Activated T-cell treated with anti-CD3 and anti-CD28 coated beads, Interleukin-2, amount 50 U/mL, for 24 hours (primary cell): Measurements from ENCODE around the gene KANSL1.
"Not testable (repeated sequence)": the region's sequence is repeated elsewhere in the genome, so short reads cannot be mapped to it uniquely, and the experiment has no call there.

ENCODE experiments used
- DNase-seq: peaks from one replicate; pipeline ENCODE4 v3.0.0-alpha.2; 2020
- H3K27ac Mint-ChIP-seq: 2 replicates; pipeline ENCODE4 v1.8.0; 2020; ENCODE audit warnings: mild to moderate bottlenecking, mixed read lengths
- H3K27me3 Mint-ChIP-seq: 2 replicates; pipeline ENCODE4 v1.8.0; 2020; ENCODE audit warnings: mixed read lengths
- H3K36me3 Mint-ChIP-seq: 2 replicates; pipeline ENCODE4 v1.8.0; 2020; ENCODE audit warnings: low read depth, mixed read lengths
- H3K4me1 Mint-ChIP-seq: 2 replicates; pipeline ENCODE4 v1.8.0; 2020; ENCODE audit warnings: low read depth, mixed read lengths
- H3K4me3 Mint-ChIP-seq: 2 replicates; pipeline ENCODE4 v1.8.0; 2020; ENCODE audit warnings: mild to moderate bottlenecking, moderate library complexity, mixed read lengths
- H3K9me3 Mint-ChIP-seq: 2 replicates; pipeline ENCODE4 v1.8.0; 2020; ENCODE audit warnings: mixed read lengths

KANSL1 gene

GRCh38 chr17:46110219-46110618 is 83.0 kb downstream of the KANSL1 start:
- H3K4me1 Mint-ChIP-seq, result peaks cover 85% of the 10 kb centered on the region
- peak overlapping the region; percentile 42 for H3K27ac Mint-ChIP-seq
- H3K4me3 Mint-ChIP-seq, result no peak overlapping the region
- H3K36me3 Mint-ChIP-seq, result peaks cover 24% of the 10 kb centered on the region
- no peaks in the 10 kb centered on the region for H3K27me3 Mint-ChIP-seq
- DNase-seq, result no peak
- H3K9me3 Mint-ChIP-seq, result no peaks in the 10 kb centered on the region

- no peaks in the 10 kb centered on the region for H3K27me3 Mint-ChIP-seq
- H3K4me3 Mint-ChIP-seq, result no peak overlapping the region
- DNase-seq, result no peak
- H3K9me3 Mint-ChIP-seq, result no peaks in the 10 kb centered on the region
- H3K36me3 Mint-ChIP-seq, result peaks cover 26% of the 10 kb centered on the region
- peaks cover 85% of the 10 kb centered on the region for H3K4me1 Mint-ChIP-seq
- peak overlapping the region; percentile 18 for H3K27ac Mint-ChIP-seq
Measured at GRCh38 chr17:46109603-46110189, 83.5 kb downstream of the KANSL1 start.

GRCh38 chr17:46108550-46109110 is 84.6 kb downstream of the KANSL1 start:
- no peak overlapping the region for H3K4me3 Mint-ChIP-seq

GRCh38 chr17:46108120-46108519 is 85.1 kb downstream of the KANSL1 start:
- H3K4me3 Mint-ChIP-seq, result no peak overlapping the region
- DNase-seq, result no peak
- H3K36me3 Mint-ChIP-seq, result peaks cover 23% of the 10 kb centered on the region
- H3K4me1 Mint-ChIP-seq, result peaks cover 83% of the 10 kb centered on the region
- peak overlapping the region; percentile 53 for H3K27ac Mint-ChIP-seq
- no peaks in the 10 kb centered on the region for H3K9me3 Mint-ChIP-seq
- no peaks in the 10 kb centered on the region for H3K27me3 Mint-ChIP-seq

More at GRCh38 chr17:46108550-46109110, 84.6 kb downstream of the KANSL1 start:
- Mint-ChIP-seq H3K36me3 (peaks cover 28% of the 10 kb centered on the region), H3K27me3 (no peaks in the 10 kb centered on the region), H3K4me1 (peaks cover 84% of the 10 kb centered on the region), H3K27ac (peak overlapping the region; percentile 61), H3K9me3 (no peaks in the 10 kb centered on the region)
- no peak for DNase-seq

GRCh38 chr17:46106966-46107644 is 86.1 kb downstream of the KANSL1 start:
- H3K4me3 Mint-ChIP-seq, result no peak overlapping the region
- H3K4me1 Mint-ChIP-seq, result peaks cover 86% of the 10 kb centered on the region
- no peaks in the 10 kb centered on the region for H3K27me3 Mint-ChIP-seq
- no peaks in the 10 kb centered on the region for H3K9me3 Mint-ChIP-seq
- H3K27ac Mint-ChIP-seq, result peak overlapping the region; percentile 53
- peaks cover 20% of the 10 kb centered on the region for H3K36me3 Mint-ChIP-seq
- DNase-seq, result no peak

GRCh38 chr17:46102806-46103205 is 90.4 kb downstream of the KANSL1 start:
- not testable (repeated sequence) for H3K4me3 Mint-ChIP-seq, H3K27me3 Mint-ChIP-seq, H3K9me3 Mint-ChIP-seq, DNase-seq
- Mint-ChIP-seq H3K27ac (peak overlapping the region; percentile 74), H3K4me1 (peaks cover 82% of the 10 kb centered on the region), H3K36me3 (peaks cover 21% of the 10 kb centered on the region)

GRCh38 chr17:46101785-46102617 is 91.2 kb downstream of the KANSL1 start:
- H3K9me3 Mint-ChIP-seq, H3K4me3 Mint-ChIP-seq, H3K27me3 Mint-ChIP-seq, DNase-seq: not testable (repeated sequence)
- Mint-ChIP-seq H3K36me3 (peaks cover 21% of the 10 kb centered on the region), H3K27ac (peak overlapping the region; percentile 74), H3K4me1 (peaks cover 81% of the 10 kb centered on the region)

GRCh38 chr17:46100590-46100989 is 92.6 kb downstream of the KANSL1 start:
- H3K27ac Mint-ChIP-seq, result peak overlapping the region; percentile 84
- peak overlapping the region; percentile 26 for H3K4me3 Mint-ChIP-seq
- no peaks in the 10 kb centered on the region for H3K27me3 Mint-ChIP-seq
- peaks cover 75% of the 10 kb centered on the region for H3K4me1 Mint-ChIP-seq
- DNase-seq, result no peak
- H3K9me3 Mint-ChIP-seq, result no peaks in the 10 kb centered on the region
- peaks cover 14% of the 10 kb centered on the region for H3K36me3 Mint-ChIP-seq

- no peaks in the 10 kb centered on the region for H3K9me3 Mint-ChIP-seq
- H3K4me1 Mint-ChIP-seq, result peaks cover 74% of the 10 kb centered on the region
- no peaks in the 10 kb centered on the region for H3K27me3 Mint-ChIP-seq
- peaks cover 16% of the 10 kb centered on the region for H3K36me3 Mint-ChIP-seq
- H3K27ac Mint-ChIP-seq, result no peak overlapping the region
- no peak for DNase-seq
- no peak overlapping the region for H3K4me3 Mint-ChIP-seq
Measured at GRCh38 chr17:46099865-46100264, 93.4 kb downstream of the KANSL1 start.

- no peaks in the 10 kb centered on the region for H3K9me3 Mint-ChIP-seq
- peaks cover 30% of the 10 kb centered on the region for H3K36me3 Mint-ChIP-seq
- H3K27ac Mint-ChIP-seq, result no peak overlapping the region
- peaks cover 72% of the 10 kb centered on the region for H3K4me1 Mint-ChIP-seq
- no peak for DNase-seq
- no peaks in the 10 kb centered on the region for H3K27me3 Mint-ChIP-seq
- no peak overlapping the region for H3K4me3 Mint-ChIP-seq
Measured at GRCh38 chr17:46097497-46097896, 95.7 kb downstream of the KANSL1 start.

GRCh38 chr17:46092991-46093390 is 100.2 kb downstream of the KANSL1 start:
- Mint-ChIP-seq H3K36me3 (peaks cover 63% of the 10 kb centered on the region), H3K9me3 (no peaks in the 10 kb centered on the region), H3K4me1 (peaks cover 70% of the 10 kb centered on the region), H3K27me3 (no peaks in the 10 kb centered on the region), H3K27ac (no peak overlapping the region), H3K4me3 (no peak overlapping the region)
- no peak for DNase-seq

- DNase-seq, result no peak
- H3K27ac Mint-ChIP-seq, result no peak overlapping the region
- peaks cover 76% of the 10 kb centered on the region for H3K36me3 Mint-ChIP-seq
- no peaks in the 10 kb centered on the region for H3K27me3 Mint-ChIP-seq
- H3K4me1 Mint-ChIP-seq, result peaks cover 75% of the 10 kb centered on the region
- no peak overlapping the region for H3K4me3 Mint-ChIP-seq
- H3K9me3 Mint-ChIP-seq, result no peaks in the 10 kb centered on the region
Measured at GRCh38 chr17:46090871-46091270, 102.4 kb downstream of the KANSL1 start.

- H3K27ac Mint-ChIP-seq, result peak overlapping the region; percentile 79
- no peaks in the 10 kb centered on the region for H3K27me3 Mint-ChIP-seq
- H3K36me3 Mint-ChIP-seq, result peaks cover 77% of the 10 kb centered on the region
- DNase-seq, result no peak
- H3K4me3 Mint-ChIP-seq, result no peak overlapping the region
- H3K4me1 Mint-ChIP-seq, result peaks cover 75% of the 10 kb centered on the region
- H3K9me3 Mint-ChIP-seq, result no peaks in the 10 kb centered on the region
Measured at GRCh38 chr17:46089389-46089965, 103.8 kb downstream of the KANSL1 start.

- Mint-ChIP-seq H3K4me1 (peaks cover 73% of the 10 kb centered on the region), H3K36me3 (peaks cover 72% of the 10 kb centered on the region), H3K27me3 (no peaks in the 10 kb centered on the region), H3K9me3 (no peaks in the 10 kb centered on the region), H3K27ac (peak overlapping the region; percentile 79), H3K4me3 (no peak overlapping the region)
- no peak for DNase-seq
Measured at GRCh38 chr17:46088595-46088994, 104.6 kb downstream of the KANSL1 start.
